Neural progenitor cell (in vitro differentiated cells): ENCODE results near the gene GABRG3. TPM values are rescaled to one million over a fixed set of nuclear protein-coding genes. Genes with fewer than 3 reads are reported as not detected.

Source experiments
- DNase-seq: peaks from one replicate; pipeline ENCODE4 v3.0.0-alpha.2; 2016; ENCODE audit warnings: low spot score
- H2AFZ ChIP-seq: fragments of 200-600 bp; sonication (generic); replicated peaks from 2 replicates; pipeline ENCODE4 v1.6.1; 2016; ENCODE audit warnings: antibody characterized with exemption
- H3F3A ChIP-seq: fragments of 200-600 bp; sonication (generic); 2 replicates; pipeline ENCODE4 v1.6.1; 2016; ENCODE audit warnings: antibody characterized with exemption, low read depth
- H3K27ac ChIP-seq: fragments of 200-600 bp; sonication (generic); 2 replicates; pipeline ENCODE4 v1.5.1; 2016; ENCODE audit warnings: mild to moderate bottlenecking
- H3K27me3 ChIP-seq: fragments of 200-600 bp; sonication (generic); 2 replicates; pipeline ENCODE4 v1.6.1; 2016; ENCODE audit warnings: mild to moderate bottlenecking, moderate library complexity
- H3K36me3 ChIP-seq: fragments of 200-600 bp; sonication (generic); 2 replicates; pipeline ENCODE4 v1.5.1; 2016
- H3K4me1 ChIP-seq: fragments of 200-600 bp; sonication (generic); 2 replicates; pipeline ENCODE4 v1.6.1; 2016; ENCODE audit warnings: mixed run types
- H3K4me2 ChIP-seq: fragments of 200-600 bp; sonication (generic); 2 replicates; pipeline ENCODE4 v1.6.1; 2016
- H3K4me3 ChIP-seq: fragments of 200-600 bp; sonication (generic); 2 replicates; pipeline ENCODE4 v1.5.1; 2016
- H3K79me2 ChIP-seq: fragments of 200-600 bp; sonication (generic); 2 replicates; pipeline ENCODE4 v1.6.1; 2016; ENCODE audit warnings: low read depth
- H3K9ac ChIP-seq: fragments of 200-600 bp; sonication (generic); 2 replicates; pipeline ENCODE4 v1.6.1; 2016
- H3K9me3 ChIP-seq: fragments of 200-600 bp; sonication (generic); 2 replicates; pipeline ENCODE4 v1.5.1; 2016; ENCODE audit warnings: low read depth
- H4K20me1 ChIP-seq: fragments of 200-600 bp; sonication (generic); 2 replicates; pipeline ENCODE4 v1.6.1; 2016; ENCODE audit warnings: low read depth
- H3K27ac Mint-ChIP-seq: 3 replicates; pipeline ENCODE4 v1.8.0; 2021; ENCODE audit warnings: mixed read lengths
- H3K27me3 Mint-ChIP-seq: 2 replicates; pipeline ENCODE4 v1.8.0; 2022; ENCODE audit warnings: low read depth, mild to moderate bottlenecking, inconsistent platforms, moderate library complexity, mixed read lengths; ENCODE audit not compliant: insufficient read depth
- H3K36me3 Mint-ChIP-seq: 3 replicates; pipeline ENCODE4 v1.8.0; 2021; ENCODE audit warnings: mixed read lengths
- H3K4me1 Mint-ChIP-seq: 3 replicates; pipeline ENCODE4 v1.8.0; 2021; ENCODE audit warnings: mixed read lengths
- H3K4me3 Mint-ChIP-seq: 3 replicates; pipeline ENCODE4 v1.8.0; 2021; ENCODE audit warnings: mild to moderate bottlenecking, moderate library complexity, mixed read lengths
- H3K9me3 Mint-ChIP-seq: 3 replicates; pipeline ENCODE4 v1.8.0; 2020; ENCODE audit warnings: mixed read lengths
- EZH2 ChIP-seq: fragments of 200-600 bp; sonication (generic); IDR thresholded peaks from 2 replicates; pipeline ENCODE4 v1.6.1; 2017; ENCODE audit warnings: antibody characterized with exemption, mild to moderate bottlenecking, moderate library complexity
- EZH2phosphoT487 ChIP-seq: fragments of 200-600 bp; sonication (generic); IDR thresholded peaks from 2 replicates; pipeline ENCODE4 v1.6.1; 2017; ENCODE audit warnings: antibody characterized with exemption
- total RNA-seq: library from RNA; depleted of rRNA; stranded (reverse); fragments of >200 nt; gene quantifications from 2 replicates; pipeline ENCODE4 v1.2.3, GENCODE V29; 2015; ENCODE audit warnings: low replicate concordance
- TF ChIP-seq, protein P1 (sequence below): fragments of 200-600 bp; sonication (generic); IDR thresholded peaks from 2 replicates; pipeline ENCODE4 v1.5.1; 2017; ENCODE audit warnings: antibody characterized with exemption, mild to moderate bottlenecking

GABRG3 gene
- total RNA-seq, 1 donor from 2014 or later, result 3.4 TPM

DNA sequence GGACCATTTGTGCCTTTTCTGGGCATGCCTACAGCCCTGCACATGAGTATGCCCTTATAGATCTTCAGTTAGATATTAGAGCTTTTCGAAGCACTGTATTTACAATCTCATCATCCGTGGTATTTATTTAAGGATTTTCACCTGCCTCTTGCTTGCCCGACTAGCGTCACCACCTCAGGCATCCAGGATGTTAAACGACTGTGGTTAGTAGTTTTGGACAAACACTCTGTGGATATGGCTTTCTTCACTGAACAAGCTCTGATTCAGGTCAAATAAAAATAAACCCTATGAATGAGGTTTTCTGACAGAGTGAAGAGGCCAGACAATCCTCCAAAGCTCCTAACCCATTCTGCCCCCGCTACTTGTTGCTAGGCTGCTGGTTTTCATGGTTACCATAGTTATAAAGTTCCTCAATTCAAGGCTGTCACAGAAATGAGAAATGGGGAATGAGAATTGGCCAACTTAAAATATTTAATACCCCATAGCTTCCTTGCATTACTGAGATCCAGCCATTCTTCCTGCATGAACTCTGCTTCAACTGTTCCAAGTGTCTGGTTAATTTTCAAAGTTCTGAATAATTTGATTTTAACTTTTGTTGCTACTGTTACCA, 440.1 kb downstream of the GABRG3 start:
- DNase-seq, result no peak
- Mint-ChIP-seq H3K9me3 (peaks cover 11% of the 10 kb centered on the region), H3K4me1 (peaks cover 50% of the 10 kb centered on the region), H3K4me3 (peak overlapping the region; percentile 3), H3K36me3 (no peaks in the 10 kb centered on the region), H3K27me3 (peaks cover 6% of the 10 kb centered on the region), H3K27ac (peak overlapping the region; percentile 89)
- no peak overlapping the region for H3K4me3 ChIP-seq
- H3K4me1 ChIP-seq, result peaks cover 45% of the 10 kb centered on the region
- H2AFZ ChIP-seq, result no peak overlapping the region
- no peak for TF ChIP-seq EZH2
- TF ChIP-seq, protein P1, sequence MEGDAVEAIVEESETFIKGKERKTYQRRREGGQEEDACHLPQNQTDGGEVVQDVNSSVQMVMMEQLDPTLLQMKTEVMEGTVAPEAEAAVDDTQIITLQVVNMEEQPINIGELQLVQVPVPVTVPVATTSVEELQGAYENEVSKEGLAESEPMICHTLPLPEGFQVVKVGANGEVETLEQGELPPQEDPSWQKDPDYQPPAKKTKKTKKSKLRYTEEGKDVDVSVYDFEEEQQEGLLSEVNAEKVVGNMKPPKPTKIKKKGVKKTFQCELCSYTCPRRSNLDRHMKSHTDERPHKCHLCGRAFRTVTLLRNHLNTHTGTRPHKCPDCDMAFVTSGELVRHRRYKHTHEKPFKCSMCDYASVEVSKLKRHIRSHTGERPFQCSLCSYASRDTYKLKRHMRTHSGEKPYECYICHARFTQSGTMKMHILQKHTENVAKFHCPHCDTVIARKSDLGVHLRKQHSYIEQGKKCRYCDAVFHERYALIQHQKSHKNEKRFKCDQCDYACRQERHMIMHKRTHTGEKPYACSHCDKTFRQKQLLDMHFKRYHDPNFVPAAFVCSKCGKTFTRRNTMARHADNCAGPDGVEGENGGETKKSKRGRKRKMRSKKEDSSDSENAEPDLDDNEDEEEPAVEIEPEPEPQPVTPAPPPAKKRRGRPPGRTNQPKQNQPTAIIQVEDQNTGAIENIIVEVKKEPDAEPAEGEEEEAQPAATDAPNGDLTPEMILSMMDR, result no peak
- no peak for TF ChIP-seq EZH2phosphoT487
- H3K9ac ChIP-seq, result no peak overlapping the region
- H3K27me3 ChIP-seq, result no peaks in the 10 kb centered on the region
- H3K9me3 ChIP-seq, result no peaks in the 10 kb centered on the region
- H3K79me2 ChIP-seq, result no peaks in the 10 kb centered on the region
- H3F3A ChIP-seq, result peaks cover 5% of the 10 kb centered on the region
- H3K27ac ChIP-seq, result no peak overlapping the region
- H3K4me2 ChIP-seq, result no peak overlapping the region
- no peaks in the 10 kb centered on the region for H4K20me1 ChIP-seq
- H3K36me3 ChIP-seq, result no peaks in the 10 kb centered on the region

DNA sequence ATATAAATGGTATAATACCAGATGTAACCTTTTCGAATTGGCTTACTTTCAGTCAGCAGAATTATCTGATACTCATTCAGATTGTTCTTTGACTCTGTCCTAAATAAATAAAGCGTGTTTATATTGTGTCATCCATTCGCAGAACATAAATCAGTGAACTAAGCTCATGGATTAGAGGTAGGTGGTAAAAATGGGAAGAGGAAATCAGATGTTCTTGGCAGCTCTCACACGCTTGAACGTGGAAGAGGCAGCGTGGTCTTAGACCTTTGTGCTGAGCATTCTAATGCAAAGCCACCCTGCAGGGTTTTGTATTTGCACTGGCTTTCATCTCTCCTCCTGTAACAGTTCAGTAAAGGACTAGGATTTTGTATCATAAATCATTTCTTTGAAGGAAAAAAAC, 441.4 kb downstream of the GABRG3 start:
- Histone ChIP-seq H3K4me1 (peaks cover 45% of the 10 kb centered on the region), H3K4me2 (no peak overlapping the region), H3K79me2 (no peaks in the 10 kb centered on the region), H2AFZ (no peak overlapping the region), H3K4me3 (no peak overlapping the region), H3F3A (peaks cover 5% of the 10 kb centered on the region), H3K36me3 (no peaks in the 10 kb centered on the region), H3K9me3 (no peaks in the 10 kb centered on the region), H4K20me1 (no peaks in the 10 kb centered on the region), H3K27ac (no peak overlapping the region), H3K9ac (no peak overlapping the region), H3K27me3 (no peaks in the 10 kb centered on the region)
- H3K4me3 Mint-ChIP-seq, result no peak overlapping the region
- H3K4me1 Mint-ChIP-seq, result peaks cover 50% of the 10 kb centered on the region
- H3K9me3 Mint-ChIP-seq, result peaks cover 8% of the 10 kb centered on the region
- peak overlapping the region; percentile 14 for H3K27ac Mint-ChIP-seq
- no peaks in the 10 kb centered on the region for H3K36me3 Mint-ChIP-seq
- DNase-seq, result peak; percentile 37
- TF ChIP-seq EZH2 (no peak), EZH2phosphoT487 (no peak)
- TF ChIP-seq, protein P1, result no peak
- H3K27me3 Mint-ChIP-seq, result peaks cover 6% of the 10 kb centered on the region

DNA sequence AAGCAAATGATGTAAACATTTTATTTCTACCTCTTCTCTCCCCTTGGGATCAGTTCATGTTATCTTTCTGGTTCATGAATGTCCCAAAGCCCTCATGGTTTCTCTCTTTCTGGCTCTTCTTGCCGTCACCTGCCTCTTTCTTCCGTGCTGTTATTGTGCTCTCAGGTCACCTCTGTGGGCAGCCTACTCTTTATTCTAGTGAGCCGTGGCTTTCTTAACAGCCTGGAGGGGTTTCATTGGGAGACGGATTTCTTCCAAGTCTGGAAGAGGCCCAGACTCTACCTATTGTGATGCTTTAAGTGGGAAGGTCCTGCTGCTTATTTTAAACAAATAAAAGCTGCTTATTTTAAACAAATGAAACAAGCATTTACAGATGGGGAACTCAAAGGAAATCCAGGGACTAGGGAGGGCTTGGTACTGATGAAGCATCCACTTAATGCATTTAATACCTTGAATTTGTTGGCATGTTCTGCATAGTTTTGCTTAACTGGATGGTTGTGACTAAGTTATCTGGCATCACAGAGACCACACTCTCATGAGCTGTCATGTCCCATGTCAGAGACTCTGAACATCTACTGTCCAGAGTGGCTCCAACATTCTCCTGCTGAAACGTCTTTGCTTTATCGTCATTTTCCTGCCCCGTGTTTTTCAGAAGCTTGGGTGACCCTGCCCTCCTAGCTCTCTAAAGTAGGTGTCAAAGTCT, 443.3 kb downstream of the GABRG3 start:
- peak overlapping the region; percentile 67 for H3K27ac Mint-ChIP-seq
- DNase-seq, result peak; percentile 54
- Histone ChIP-seq H3K4me3 (no peak overlapping the region), H3K4me1 (peaks cover 52% of the 10 kb centered on the region), H3F3A (peaks cover 5% of the 10 kb centered on the region), H2AFZ (no peak overlapping the region), H3K27ac (no peak overlapping the region), H3K4me2 (peak overlapping the region; percentile 59), H3K27me3 (no peaks in the 10 kb centered on the region), H4K20me1 (no peaks in the 10 kb centered on the region), H3K9ac (no peak overlapping the region), H3K36me3 (no peaks in the 10 kb centered on the region), H3K79me2 (no peaks in the 10 kb centered on the region), H3K9me3 (no peaks in the 10 kb centered on the region)
- H3K27me3 Mint-ChIP-seq, result peaks cover 6% of the 10 kb centered on the region
- TF ChIP-seq EZH2phosphoT487, result no peak
- TF ChIP-seq, protein P1, result no peak
- no peak for TF ChIP-seq EZH2
- peak overlapping the region; percentile 9 for H3K4me3 Mint-ChIP-seq
- peaks cover 65% of the 10 kb centered on the region for H3K4me1 Mint-ChIP-seq
- H3K36me3 Mint-ChIP-seq, result no peaks in the 10 kb centered on the region
- peaks cover 8% of the 10 kb centered on the region for H3K9me3 Mint-ChIP-seq
